Effector memory CD4-positive, alpha-beta T cell (primary cell): ENCODE data around the gene AQP3.
A peak's percentile ranks its signal among the peaks of the same experiment; 100 is the strongest.

Experiments
- DNase-seq, 3 donors: peaks; one replicate each; pipeline ENCODE4 v3.0.0-alpha.2; 2020
- H3K27ac ChIP-seq: 2 replicates; pipeline ENCODE4 v1.7.0; 2013; ENCODE audit warnings: mild to moderate bottlenecking, low read length, moderate library complexity; ENCODE audit not compliant: insufficient read depth, poor library complexity, severe bottlenecking
- H3K27me3 ChIP-seq: replicated peaks from 2 replicates; pipeline ENCODE4 v1.7.0; 2013; ENCODE audit warnings: mild to moderate bottlenecking, low read length; ENCODE audit not compliant: insufficient read depth, control insufficient read depth, poor library complexity, severe bottlenecking
- H3K36me3 ChIP-seq: 2 replicates; pipeline ENCODE4 v1.7.0; 2013; ENCODE audit warnings: mild to moderate bottlenecking, low read length, moderate library complexity; ENCODE audit not compliant: control insufficient read depth, insufficient read depth
- H3K4me1 ChIP-seq: 2 replicates; pipeline ENCODE4 v1.7.0; 2013; ENCODE audit warnings: low read length, mild to moderate bottlenecking; ENCODE audit not compliant: control insufficient read depth, insufficient read depth, poor library complexity, severe bottlenecking
- H3K4me3 ChIP-seq: 2 replicates; pipeline ENCODE4 v1.7.0; 2013; ENCODE audit warnings: low read length, low read depth, mild to moderate bottlenecking; ENCODE audit not compliant: insufficient read depth, poor library complexity, severe bottlenecking
- H3K9me3 ChIP-seq: 2 replicates; pipeline ENCODE4 v1.7.0; 2013; ENCODE audit warnings: mild to moderate bottlenecking, low read length, moderate library complexity; ENCODE audit not compliant: control insufficient read depth

The AQP3 gene

DNA sequence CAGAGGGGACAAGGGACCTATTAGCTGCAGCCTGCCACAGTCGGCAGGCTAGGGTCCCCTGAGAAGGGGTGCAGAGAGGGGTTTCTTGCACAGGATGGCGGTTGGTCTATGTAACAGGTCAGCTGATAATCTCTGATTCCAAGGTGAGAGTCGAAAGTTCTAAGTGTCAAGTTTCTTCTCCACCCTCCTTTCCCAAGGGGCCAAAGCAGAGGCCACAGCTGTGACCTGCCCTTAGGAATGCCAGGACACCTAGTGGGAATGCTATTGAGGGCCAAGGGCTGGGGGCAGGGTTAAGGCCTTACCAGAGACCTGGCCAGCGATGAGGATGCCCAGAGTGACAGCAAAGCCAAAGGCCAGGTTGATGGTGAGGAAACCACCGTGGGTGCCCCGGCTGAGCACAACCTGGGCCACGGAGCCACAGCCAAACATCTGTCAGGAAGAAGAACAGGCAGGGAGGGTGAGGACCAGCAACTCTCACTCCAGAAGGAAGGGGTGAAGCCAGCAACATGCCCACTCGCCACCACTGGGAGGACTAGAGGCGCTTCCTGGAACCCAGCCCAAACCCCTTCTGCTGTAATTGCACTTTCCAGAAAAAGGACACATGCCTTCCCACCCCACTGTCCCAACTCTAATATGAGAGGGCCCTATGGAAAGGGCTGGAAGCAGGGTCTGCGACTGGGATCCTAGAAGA is 3.8 kb downstream of the AQP3 start:
- H3K27ac ChIP-seq, result peak overlapping the region; percentile 77

DNA sequence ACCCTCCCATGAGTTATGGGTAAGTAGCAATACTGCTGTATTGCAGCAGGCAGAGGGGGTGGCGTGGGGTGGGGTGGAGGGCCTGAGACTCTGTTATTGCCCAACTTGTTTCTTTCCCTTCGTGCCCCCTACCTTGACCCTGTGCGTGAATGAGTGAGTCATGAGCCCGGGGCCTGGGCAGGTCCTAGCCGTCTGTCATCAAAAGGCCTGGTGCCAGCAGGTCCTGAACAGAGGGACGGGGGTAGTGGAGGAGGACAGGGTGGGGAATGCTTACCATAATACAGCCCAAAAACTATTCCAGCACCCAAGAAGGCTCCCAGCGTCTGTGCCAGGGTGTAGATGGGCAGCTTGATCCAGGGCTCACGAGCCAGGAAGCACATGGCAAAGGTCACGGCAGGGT is 4.3 kb downstream of the AQP3 start:
- peaks cover 31% of the 10 kb centered on the region for H3K36me3 ChIP-seq
- H3K27me3 ChIP-seq, result no peaks in the 10 kb centered on the region
- no peaks in the 10 kb centered on the region for H3K9me3 ChIP-seq
- peaks cover 35% of the 10 kb centered on the region for H3K4me1 ChIP-seq
- no peak for DNase-seq
- no peak overlapping the region for H3K4me3 ChIP-seq
- H3K27ac ChIP-seq, result peak overlapping the region; percentile 8

More for the DNA sequence above, 3.8 kb downstream of the AQP3 start:
- no peaks in the 10 kb centered on the region for H3K27me3 ChIP-seq
- no peak for DNase-seq
- no peak overlapping the region for H3K4me3 ChIP-seq
- H3K36me3 ChIP-seq, result peaks cover 31% of the 10 kb centered on the region
- peaks cover 40% of the 10 kb centered on the region for H3K4me1 ChIP-seq
- H3K9me3 ChIP-seq, result no peaks in the 10 kb centered on the region

DNA sequence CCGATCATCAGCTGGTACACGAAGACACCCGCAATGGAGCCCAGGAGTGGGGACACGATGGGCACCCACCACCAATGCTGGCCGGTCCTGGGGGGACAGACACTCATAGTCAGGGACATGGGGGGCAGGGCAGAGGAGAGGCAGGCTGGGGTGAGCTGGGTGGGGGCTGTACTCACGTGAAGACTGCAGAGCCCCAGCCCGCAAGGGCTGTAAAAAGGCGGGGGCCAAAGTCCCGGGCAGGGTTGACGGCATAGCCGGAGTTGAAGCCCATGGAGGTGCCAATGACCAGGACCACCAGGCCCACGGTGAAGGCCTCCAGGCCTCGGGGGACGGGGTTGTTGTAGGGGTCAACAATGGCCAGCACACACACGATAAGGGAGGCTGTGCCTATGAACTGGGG is 5.3 kb downstream of the AQP3 start:
- Histone ChIP-seq H3K27me3 (no peaks in the 10 kb centered on the region), H3K27ac (peak overlapping the region; percentile 3), H3K4me1 (peaks cover 29% of the 10 kb centered on the region), H3K9me3 (no peaks in the 10 kb centered on the region), H3K36me3 (peaks cover 31% of the 10 kb centered on the region), H3K4me3 (no peak overlapping the region)
- no peak for DNase-seq

- Histone ChIP-seq H3K9me3 (no peaks in the 10 kb centered on the region), H3K27ac (no peak overlapping the region), H3K27me3 (no peaks in the 10 kb centered on the region), H3K36me3 (peaks cover 31% of the 10 kb centered on the region), H3K4me1 (peaks cover 21% of the 10 kb centered on the region), H3K4me3 (no peak overlapping the region)
- DNase-seq, result no peak
Observed at GRCh38 chr9:33440609-33441008, 6.8 kb downstream of the AQP3 start.

- DNase-seq, result no peak
- Histone ChIP-seq H3K4me3 (no peak overlapping the region), H3K27me3 (no peaks in the 10 kb centered on the region), H3K36me3 (peaks cover 31% of the 10 kb centered on the region), H3K9me3 (no peaks in the 10 kb centered on the region), H3K4me1 (peaks cover 17% of the 10 kb centered on the region), H3K27ac (no peak overlapping the region)
Observed at GRCh38 chr9:33440204-33440603, 7.2 kb downstream of the AQP3 start.

DNA sequence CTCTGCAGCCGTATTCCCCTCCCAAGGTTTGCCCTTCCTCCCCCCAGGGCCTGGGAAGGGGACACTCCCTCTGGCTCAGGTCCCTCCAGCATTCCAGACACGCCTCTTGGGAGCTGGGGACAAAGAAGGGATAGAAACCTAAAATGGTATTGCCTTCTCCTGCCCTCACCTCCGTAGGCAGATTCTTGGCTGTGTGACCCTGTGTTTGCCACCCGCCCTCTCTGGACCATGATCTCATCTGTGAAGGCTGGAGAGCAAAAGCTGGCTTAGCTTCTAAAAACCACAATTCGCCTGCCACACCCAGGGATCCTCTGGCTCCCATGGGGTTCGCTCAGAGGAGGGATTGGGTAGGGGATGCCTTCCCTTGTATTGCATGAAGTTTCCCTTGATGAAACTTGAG is 7.7 kb downstream of the AQP3 start:
- H3K4me1 ChIP-seq, result peaks cover 13% of the 10 kb centered on the region
- H3K36me3 ChIP-seq, result peaks cover 31% of the 10 kb centered on the region
- H3K27me3 ChIP-seq, result no peaks in the 10 kb centered on the region
- no peak for DNase-seq
- H3K4me3 ChIP-seq, result no peak overlapping the region
- H3K9me3 ChIP-seq, result no peaks in the 10 kb centered on the region
- H3K27ac ChIP-seq, result no peak overlapping the region

GRCh38 chr9:33438926-33439680 is 8.3 kb downstream of the AQP3 start:
- H3K9me3 ChIP-seq, result no peaks in the 10 kb centered on the region
- H3K27ac ChIP-seq, result no peak overlapping the region
- no peaks in the 10 kb centered on the region for H3K27me3 ChIP-seq
- peaks cover 31% of the 10 kb centered on the region for H3K36me3 ChIP-seq
- no peak for DNase-seq
- H3K4me1 ChIP-seq, result peaks cover 7% of the 10 kb centered on the region
- H3K4me3 ChIP-seq, result no peak overlapping the region

DNA sequence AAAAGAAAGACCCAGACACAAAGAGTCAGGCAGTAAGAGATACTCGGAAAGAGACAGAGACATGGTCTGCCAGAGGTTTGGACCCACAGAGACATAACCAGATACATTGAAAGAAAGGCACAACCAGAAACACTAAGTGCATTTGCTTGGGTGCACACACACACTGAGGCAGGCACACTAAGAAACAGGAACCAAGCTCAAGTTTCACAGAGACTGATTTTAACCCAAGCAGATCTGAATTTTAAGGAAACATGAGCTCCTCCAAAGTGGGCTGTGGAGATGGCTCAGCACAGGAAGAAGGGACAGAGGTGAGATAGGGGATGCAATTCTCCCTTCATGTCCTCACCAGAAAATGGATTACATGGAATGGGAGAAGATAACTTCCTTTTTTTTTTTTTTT is 9.5 kb downstream of the AQP3 start:
- H3K27ac ChIP-seq, result no peak overlapping the region
- no peak overlapping the region for H3K4me3 ChIP-seq
- no peaks in the 10 kb centered on the region for H3K9me3 ChIP-seq
- no peaks in the 10 kb centered on the region for H3K4me1 ChIP-seq
- DNase-seq, result no peak
- H3K36me3 ChIP-seq, result peaks cover 21% of the 10 kb centered on the region
- no peaks in the 10 kb centered on the region for H3K27me3 ChIP-seq

GRCh38 chr9:33437205-33437604 is 10.2 kb downstream of the AQP3 start:
- H3K27ac ChIP-seq, result no peak overlapping the region
- no peak overlapping the region for H3K4me3 ChIP-seq
- no peak for DNase-seq
- H3K36me3 ChIP-seq, result peaks cover 14% of the 10 kb centered on the region
- no peaks in the 10 kb centered on the region for H3K4me1 ChIP-seq
- H3K27me3 ChIP-seq, result no peaks in the 10 kb centered on the region
- H3K9me3 ChIP-seq, result no peaks in the 10 kb centered on the region

DNA sequence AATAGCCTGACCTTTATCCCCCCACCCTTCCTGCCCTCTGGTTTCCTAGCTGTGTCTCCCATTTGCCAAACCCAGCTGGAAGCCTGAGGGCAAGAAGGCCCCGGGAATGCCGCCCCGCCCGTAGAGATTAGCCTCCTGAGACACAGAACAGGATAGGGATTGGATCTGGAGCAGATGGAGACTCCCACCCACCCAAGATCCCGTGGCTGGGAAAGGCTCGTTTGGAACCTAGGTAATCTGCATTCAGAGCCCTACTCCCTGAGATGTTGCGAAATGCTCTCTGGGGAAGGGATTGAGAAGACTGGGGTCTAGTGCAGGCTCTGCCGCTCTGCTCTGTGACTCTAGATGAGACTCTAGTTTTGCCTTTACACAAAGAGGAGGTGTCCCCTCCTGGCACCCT is 10.9 kb downstream of the AQP3 start:
- no peak for DNase-seq
- Histone ChIP-seq H3K36me3 (peaks cover 6% of the 10 kb centered on the region), H3K27me3 (no peaks in the 10 kb centered on the region), H3K4me3 (no peak overlapping the region), H3K4me1 (no peaks in the 10 kb centered on the region), H3K9me3 (no peaks in the 10 kb centered on the region), H3K27ac (no peak overlapping the region)
